PFSK-1 (cell line): ENCODE measurements around the gene AP4B1.

ENCODE experiments used
- FOXP2 ChIP-seq: optimal IDR thresholded peaks from 2 replicates; pipeline ENCODE3; 2011; ENCODE audit warnings: borderline replicate concordance, control low read depth, inconsistent platforms; ENCODE audit not compliant: insufficient read depth; ENCODE audit errors: extremely low read length, extremely low read depth
- POLR2AphosphoS5 ChIP-seq: IDR thresholded peaks from 2 replicates; pipeline ENCODE4 v1.6.1; 2012; ENCODE audit warnings: low read depth, mild to moderate bottlenecking, control low read depth, low read length, moderate library complexity
- SIN3A ChIP-seq: IDR thresholded peaks from 2 replicates; pipeline ENCODE4 v1.6.1; 2012; ENCODE audit warnings: mild to moderate bottlenecking, low read length, moderate library complexity, borderline replicate concordance; ENCODE audit not compliant: insufficient read depth
- TAF1 ChIP-seq: IDR thresholded peaks from 2 replicates; pipeline ENCODE4 v1.6.1; 2012; ENCODE audit warnings: low read length, control low read depth, borderline replicate concordance; ENCODE audit not compliant: insufficient read depth
- TF ChIP-seq, protein P1 (sequence below), 2 experiments: IDR thresholded peaks; 2 replicates each; pipeline versions ENCODE4 v1.6.1 to v1.8.0; 2011 to 2012; ENCODE audit warnings: low read depth in 2 of 2, low read length in 2 of 2, control low read depth in 1 of 2, inconsistent platforms in 1 of 2, mild to moderate bottlenecking in 1 of 2, moderate library complexity in 1 of 2; ENCODE audit not compliant: insufficient read depth in 1 of 2

DNA sequence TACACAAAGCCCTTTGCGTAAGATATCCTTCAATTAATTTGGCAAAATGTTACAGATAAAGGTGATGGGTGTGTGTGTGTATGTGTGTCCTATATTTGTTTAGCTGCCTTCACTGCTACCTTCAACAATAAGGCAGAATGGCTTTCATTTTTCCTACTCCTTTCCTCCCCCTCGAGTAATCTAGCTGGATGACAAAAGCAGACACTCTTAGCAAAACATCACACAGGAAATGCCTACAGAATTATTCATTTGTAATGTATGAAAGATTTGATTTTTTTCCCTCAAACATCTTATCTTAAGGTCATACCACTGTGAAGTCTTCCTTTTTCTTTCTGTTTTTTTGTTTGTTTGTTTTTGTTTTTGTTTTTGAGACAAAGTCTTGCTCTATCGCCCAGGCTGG, 43.7 kb downstream of the AP4B1 start:
- TF ChIP-seq TAF1, result no peak
- TF ChIP-seq POLR2AphosphoS5, result no peak
- TF ChIP-seq, protein P1, sequence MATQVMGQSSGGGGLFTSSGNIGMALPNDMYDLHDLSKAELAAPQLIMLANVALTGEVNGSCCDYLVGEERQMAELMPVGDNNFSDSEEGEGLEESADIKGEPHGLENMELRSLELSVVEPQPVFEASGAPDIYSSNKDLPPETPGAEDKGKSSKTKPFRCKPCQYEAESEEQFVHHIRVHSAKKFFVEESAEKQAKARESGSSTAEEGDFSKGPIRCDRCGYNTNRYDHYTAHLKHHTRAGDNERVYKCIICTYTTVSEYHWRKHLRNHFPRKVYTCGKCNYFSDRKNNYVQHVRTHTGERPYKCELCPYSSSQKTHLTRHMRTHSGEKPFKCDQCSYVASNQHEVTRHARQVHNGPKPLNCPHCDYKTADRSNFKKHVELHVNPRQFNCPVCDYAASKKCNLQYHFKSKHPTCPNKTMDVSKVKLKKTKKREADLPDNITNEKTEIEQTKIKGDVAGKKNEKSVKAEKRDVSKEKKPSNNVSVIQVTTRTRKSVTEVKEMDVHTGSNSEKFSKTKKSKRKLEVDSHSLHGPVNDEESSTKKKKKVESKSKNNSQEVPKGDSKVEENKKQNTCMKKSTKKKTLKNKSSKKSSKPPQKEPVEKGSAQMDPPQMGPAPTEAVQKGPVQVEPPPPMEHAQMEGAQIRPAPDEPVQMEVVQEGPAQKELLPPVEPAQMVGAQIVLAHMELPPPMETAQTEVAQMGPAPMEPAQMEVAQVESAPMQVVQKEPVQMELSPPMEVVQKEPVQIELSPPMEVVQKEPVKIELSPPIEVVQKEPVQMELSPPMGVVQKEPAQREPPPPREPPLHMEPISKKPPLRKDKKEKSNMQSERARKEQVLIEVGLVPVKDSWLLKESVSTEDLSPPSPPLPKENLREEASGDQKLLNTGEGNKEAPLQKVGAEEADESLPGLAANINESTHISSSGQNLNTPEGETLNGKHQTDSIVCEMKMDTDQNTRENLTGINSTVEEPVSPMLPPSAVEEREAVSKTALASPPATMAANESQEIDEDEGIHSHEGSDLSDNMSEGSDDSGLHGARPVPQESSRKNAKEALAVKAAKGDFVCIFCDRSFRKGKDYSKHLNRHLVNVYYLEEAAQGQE (IDR thresholded peaks at IDR 0.05; ENCODE audit: insufficient read depth in 1 of 2, low read depth in 2 of 2, low read length in 2 of 2), result no peak
- no peak for TF ChIP-seq SIN3A
- TF ChIP-seq FOXP2, result no peak
